GM21619 (cell line): ENCODE results near the gene AHCYL2.
"Not testable (repeated sequence)": the region's sequence is repeated elsewhere in the genome, so short reads cannot be mapped to it uniquely, and the experiment has no call there.

Experiments used
- ATAC-seq: cut with Tn5 transposase; IDR thresholded peaks from one replicate; pipeline ENCODE4 v1.9.1; 2021; ENCODE audit not compliant: unreplicated experiment

The AHCYL2 gene

DNA sequence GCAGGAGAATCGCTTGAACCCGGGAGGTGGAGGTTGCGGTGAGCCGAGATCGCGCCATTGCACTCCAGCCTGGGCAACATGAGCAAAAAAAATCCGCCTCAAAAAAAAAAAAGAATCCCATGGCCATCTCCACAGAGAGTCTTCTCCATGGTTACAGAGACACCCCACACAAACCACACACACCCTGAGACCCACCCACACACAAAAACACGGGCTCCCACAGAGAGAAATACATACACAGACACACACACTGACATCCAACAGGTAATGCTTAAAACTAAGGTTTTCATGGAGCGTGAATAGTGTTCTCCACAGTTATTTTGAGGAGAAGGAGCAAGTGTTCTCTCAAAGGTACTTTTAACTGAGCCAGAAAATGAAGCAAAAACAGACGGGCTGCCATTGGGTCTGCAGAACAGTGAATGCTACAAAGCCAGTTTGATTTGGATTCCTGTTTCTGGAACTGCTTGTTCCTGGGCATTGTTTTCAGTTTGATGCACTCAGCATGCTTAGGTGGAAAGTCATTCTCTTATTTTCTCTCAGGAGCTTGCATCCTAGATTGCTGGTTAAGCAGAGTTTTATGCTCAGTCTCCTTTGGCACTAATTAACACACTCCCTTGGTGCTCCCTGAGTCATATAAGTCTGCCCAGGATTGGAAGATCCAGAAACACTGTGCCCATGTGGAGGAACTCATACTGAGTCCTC lies 15.4 kb downstream of the AHCYL2 start:
- no peak for ATAC-seq

DNA sequence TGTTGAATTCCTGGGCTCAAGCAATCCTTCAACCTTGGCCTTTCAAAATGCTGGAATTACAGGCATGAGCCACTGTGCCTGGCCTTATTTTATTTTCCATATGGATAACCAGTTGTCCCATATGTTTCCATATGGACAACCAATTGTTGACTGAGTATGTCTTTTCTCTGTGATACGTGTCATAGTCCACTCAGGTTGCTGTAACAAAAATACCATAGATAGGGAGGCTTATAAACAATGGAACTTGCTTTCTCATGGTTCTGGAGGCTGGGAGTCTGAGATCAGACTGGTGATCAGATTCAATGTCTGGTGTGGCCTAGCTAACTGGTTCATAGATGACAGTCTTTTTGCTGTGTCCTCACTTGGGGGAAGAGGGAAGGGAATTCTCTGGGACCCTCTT lies 19.4 kb downstream of the AHCYL2 start:
- ATAC-seq, result no peak

DNA sequence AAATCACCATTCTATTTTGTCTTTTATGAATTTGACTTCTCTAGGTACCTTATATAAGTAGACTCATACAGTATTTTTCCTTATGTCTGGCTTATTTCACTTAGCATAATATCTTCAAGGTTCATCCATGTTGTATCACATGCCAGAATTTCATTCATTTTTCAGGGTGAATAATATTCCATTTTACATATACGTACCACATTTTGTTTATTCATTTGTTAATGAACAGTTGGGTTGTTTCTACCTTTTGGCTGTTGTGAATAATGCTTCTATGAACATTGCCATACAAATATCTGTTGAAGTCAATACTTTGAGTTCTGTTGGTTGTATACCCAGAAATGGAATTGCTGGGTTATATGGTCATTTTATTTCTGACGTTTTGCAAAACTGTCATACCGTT lies 20.7 kb downstream of the AHCYL2 start:
- no peak for ATAC-seq

DNA sequence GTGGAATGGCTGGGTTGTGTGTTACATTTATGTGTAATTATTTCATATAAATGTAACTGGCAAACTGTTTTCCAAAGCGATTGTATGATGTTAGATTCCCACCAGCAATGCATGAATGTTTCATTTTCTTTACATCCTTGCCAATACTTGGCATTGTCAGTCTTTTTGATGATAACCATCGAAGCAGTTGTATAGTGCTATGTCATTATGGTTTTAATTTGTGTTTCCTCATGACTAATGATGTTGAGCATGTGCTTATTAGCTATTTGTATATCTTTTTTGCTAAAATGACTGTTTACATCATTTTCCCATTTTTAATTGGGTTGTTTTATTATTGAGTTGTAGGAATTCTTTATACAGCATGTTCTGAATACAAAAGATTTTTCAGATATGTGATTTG lies 22.3 kb downstream of the AHCYL2 start:
- no peak for ATAC-seq

DNA sequence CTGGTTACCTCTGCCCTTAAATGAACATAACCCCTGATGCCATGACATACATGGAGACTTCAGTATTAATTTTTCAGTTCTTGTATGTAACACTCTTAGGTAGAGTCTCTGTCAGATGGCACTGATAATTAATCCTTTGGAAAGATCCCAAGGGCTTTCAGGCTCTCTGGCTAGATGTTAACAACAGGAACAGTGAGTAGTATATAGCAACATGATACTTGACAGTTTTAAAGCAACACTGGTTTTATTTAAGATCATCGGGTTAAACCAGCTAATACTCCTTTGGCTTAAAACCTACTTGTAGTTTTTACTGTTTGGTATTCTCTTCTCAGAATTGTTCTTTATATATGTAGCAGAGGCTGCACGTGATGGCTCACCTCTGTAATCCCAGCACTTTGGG lies 27.3 kb downstream of the AHCYL2 start:
- ATAC-seq, result no peak

DNA sequence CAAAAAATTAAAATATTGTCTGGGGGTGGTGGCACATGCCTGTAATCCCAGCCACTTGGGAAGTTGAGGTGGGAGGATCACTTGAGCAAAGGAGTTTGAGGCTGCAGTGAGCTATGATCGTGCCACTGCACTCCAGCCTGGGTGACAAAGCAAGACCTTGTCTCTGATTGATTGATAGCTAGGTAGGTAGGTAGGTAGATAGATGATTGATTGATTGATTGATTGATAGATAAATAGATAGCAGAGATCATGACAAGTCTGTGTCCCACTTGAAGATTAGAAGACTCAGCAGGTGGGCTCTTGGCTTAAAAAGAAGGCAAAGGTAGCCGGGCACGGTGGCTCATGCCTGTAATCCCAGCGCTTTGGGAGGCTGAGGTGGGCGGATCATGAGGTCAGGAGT lies 27.8 kb downstream of the AHCYL2 start:
- ATAC-seq, result not testable (repeated sequence)

DNA sequence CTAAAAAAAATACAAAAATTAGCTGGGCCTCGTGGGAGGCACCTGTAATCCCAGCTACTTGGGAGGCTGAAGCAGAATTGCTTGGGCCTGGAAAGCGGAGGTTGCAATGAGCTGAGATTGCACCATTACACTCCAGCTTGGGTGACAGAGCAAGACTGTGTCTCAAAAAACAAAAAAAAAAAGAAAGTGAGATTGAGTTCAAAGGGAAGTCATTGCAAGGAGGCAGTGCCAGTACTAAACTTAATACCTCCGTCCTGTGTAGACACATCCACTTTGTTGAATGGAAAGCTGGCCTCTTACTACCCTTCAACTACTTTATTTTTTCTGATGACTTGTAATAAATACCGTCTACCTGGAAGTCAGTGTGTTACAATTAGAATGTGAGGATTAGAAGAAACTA lies 31.0 kb downstream of the AHCYL2 start:
- ATAC-seq, result no peak

DNA sequence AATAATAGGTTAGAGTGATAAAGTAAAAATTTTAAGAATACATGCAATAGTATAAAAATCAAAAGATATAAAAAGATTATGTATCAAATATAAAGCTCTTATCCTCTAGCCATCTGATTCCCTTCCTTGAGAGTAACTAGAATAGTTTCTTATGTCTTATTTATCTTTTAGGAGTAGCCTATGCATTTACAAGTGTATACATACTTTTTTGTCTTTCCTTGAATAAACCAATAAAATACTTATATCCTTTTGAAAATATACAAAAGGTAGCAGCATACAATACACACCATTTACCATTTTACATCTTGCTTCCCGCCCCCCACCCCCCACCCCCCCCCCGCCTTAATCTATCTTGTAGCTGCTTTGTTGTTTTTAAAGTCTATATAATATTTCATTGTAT lies 31.4 kb downstream of the AHCYL2 start:
- no peak for ATAC-seq

DNA sequence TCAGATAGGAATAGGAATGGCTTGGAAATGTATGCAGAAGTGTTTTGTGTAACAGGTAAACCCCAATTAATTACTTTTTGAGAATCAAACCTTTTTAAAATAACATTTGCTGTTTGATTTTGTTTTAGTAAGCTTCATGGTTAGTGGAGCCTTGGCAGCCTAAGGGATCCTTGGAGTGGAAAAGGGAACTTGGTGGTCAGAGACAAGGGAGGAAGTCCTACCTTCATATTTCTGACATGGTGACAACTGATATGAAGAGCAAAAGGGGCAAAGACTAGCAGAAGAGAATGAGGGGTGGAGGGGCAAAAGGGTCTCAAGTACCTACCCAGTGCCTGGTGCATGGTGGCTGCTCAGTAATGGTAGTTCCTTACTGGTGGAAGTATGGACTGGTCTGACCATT lies 32.3 kb downstream of the AHCYL2 start:
- no peak for ATAC-seq

DNA sequence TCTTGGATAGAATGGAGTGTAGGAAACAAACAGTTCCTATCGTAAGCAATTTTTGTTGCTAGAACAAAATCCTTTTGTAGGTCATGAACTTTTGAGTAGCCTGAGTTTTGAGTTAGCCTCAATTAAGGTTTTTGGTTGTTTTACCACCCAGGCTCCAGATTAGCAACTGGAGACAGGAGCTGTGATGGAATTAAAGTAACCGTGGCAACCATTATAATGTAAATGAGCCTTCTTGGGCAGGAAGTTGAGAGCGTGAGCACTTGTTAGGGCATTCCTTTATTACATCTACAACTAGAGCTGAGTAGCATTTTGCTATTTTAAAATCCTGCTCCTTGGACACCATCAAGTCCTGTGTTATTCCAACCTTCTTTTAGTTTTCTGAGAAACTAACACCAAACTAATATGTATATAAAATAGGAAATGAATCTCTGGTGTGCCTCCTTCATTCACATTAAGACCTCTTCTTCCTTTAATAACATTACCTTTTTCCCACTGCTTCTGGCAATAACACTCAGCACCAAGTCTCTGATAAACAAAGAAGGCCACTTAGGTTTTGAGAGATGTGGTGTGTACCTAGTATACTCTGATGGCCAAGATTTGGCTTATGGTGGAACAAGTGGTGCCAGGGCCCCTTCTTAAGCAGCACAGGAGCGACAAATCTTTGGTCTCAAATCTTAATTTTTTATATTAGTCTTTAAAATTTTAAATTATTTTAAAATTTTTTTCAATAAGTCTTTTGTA lies 34.0 kb downstream of the AHCYL2 start:
- no peak for ATAC-seq

DNA sequence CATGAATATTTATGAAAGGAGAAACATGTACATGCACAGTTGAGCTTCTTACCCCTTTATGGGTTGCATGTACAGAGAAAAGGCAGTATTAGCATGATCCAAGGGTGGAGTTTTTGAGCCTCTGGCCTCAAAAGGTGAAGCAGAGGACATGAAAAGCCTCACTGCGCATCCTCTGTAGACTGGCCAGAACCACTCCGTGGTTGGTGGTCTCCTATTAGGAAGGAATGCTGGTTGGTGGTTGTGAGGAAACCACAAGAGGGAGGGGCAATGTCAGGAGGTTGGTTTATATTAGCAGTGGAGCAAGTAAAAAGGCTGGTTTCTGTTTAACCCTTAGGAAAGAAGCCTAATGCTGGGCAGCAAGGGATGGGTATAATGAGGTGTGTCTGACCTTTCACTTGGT lies 37.5 kb downstream of the AHCYL2 start:
- ATAC-seq, result no peak

DNA sequence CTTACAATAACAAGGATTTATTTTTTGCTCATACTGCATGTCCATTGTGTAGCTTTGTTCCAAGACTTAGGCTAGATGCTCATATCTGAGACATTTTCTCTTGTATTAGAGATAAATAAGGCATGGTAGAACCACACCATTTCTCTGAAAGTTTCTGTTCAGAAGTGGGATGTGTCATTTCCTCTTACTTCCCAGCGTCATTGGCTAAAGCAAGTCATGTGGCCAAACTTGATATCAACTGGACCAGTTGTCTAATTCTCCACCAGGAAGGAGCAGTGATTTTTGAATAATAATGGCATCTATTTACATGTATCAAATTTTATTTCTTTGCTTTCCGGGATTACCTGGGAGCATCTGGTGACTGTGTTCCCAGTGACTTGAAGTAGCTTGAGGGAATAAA lies 38.3 kb downstream of the AHCYL2 start:
- no peak for ATAC-seq

DNA sequence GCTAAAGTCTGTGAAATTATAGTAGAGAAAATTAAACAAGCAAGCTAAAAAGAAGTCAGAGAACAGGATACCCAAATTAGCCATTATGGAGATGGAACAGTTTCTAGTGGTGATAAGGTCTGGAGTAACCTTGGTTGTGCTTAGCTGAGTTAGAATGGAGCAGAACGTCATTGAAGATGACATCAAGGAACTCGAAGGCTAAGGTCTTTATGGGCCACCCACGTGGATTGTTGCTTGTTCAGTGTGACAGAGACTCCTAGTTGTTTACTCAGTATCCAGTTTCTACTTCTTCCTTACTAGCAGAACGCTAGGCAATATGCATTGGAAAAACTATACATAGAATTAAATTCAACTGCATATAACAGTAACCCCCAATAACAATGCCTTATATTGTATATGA lies 39.7 kb downstream of the AHCYL2 start:
- no peak for ATAC-seq

DNA sequence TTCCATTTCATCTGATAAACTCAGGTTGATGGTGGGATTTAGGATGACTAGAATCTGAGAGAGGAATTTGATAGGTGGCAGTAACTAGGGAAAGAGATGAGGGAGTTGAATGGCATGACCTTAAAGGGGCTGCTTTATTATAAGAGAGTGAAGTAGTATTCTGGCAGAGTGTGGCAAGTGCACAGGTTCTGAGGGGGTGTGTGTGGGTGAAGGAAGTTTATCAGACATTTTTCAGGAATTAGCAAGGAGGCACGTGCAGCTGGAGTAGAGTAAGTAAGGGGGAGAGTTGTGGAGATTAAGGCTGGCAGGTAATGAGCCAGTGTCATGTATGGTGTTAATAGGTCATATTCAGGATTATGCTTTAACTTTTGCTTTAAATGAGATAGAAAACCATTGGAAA lies 40.5 kb downstream of the AHCYL2 start:
- ATAC-seq, result no peak

DNA sequence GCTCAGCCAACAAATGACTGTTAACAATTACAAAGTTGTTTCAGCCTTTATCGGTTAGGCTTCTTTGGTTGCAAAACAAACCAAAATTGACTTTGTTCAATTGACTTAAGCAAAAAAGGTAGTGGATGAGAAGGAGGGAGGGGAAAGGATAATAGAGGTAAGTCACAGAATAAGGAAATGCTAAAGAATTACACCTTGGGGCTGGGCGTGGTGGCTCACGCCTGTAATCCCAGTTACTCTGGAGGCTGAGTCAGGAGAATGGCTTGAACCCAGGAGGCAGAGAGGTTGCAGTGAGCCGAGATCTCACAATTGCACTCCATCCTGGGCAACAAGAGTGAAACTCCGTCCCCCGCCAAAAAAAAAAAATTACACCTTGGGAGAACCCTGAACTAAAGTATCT lies 41.4 kb downstream of the AHCYL2 start:
- ATAC-seq, result no peak

DNA sequence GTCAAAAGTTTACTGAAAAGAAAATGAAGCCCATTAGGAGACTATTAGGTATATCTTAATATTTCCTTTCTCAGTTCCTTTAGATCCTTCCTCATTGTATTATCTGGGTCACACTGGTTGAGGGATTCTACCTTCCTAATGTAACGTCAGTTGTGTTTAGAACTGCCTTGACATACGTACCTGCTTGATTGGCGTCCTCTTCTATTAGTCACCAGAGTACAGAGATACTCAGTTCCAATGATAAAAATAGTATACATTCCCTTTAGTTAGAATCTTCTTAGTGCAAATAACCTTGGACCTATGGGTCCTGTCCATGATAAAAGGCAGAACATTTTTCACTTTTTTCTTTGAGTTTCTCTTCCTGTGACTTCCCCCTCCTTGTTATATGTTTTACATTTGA lies 45.2 kb downstream of the AHCYL2 start:
- no peak for ATAC-seq

DNA sequence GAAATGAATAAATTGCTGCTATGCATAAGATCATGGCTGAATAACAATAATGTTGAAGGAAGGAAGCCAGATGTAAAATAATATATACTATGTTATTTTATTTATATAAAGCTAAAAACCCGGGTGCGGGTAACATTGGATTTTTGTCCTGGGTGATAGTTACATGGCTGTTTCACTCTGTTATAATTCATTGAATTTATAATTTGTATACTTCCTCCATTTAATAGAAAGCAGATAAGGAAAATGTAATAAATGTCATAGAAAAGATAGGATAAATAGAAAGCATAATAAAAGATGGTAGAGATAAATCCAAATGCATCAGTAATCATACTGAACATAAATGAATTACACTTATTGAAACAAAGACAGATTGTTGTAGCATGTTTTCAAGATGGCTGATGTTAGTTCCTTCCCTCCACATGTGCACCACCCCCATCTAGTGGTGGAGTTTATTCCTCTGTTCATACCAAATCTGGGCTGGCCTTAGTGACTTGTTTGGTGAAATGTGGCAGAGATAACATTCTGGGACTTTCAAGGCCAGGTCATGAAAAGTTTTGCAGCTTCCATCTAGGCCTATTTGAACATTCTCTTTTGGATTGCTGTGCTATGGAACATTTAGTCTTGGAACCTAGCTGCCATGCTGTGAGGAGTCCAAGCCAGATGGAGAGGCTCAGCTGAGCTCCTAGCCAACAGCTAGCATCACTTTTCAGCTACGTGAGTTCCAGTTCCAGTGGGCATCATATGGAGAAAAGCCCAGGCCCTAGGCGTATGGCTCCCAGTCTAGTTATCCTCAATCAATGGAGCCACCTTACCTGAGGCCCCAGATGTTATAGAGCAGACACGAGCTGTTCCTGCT lies 46.9 kb downstream of the AHCYL2 start:
- peak; percentile 65 for ATAC-seq

DNA sequence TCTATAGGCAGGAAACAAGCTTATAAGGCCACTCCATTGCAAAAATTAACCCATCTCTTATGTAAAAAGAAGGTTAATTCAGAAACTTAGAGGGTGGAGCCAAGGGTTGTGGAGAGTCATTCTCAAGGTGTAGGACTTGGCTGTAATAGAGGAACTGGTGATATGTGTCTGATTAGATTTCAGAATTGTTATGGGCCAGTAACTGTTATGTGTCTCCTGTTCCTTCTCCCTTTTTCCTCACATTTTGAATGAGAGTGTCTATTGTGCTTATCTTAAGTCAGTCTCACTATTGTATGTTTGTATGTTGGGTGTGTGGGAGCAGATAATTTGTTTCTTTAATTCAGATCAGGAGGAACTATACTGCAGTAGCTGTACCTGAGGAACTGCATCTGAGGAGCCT lies 49.1 kb downstream of the AHCYL2 start:
- no peak for ATAC-seq

DNA sequence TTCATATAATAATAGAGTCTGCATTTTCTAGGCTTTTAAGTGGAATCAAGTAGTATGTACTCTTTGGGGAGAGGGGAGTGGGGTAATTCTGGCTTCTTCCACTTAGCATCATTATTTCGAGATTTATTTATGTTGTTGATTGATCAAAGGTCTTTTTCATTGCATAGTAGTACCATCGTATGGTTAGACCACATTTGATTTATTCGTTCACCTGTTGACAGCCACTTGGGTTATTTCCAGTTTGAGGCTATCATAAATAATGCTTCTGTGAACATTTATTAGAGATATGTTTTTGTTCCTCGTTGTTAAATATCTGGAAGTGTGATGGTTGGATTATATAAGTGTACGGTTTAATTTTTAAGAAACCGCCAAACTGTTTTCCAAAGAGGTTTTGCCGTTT lies 52.8 kb downstream of the AHCYL2 start:
- no peak for ATAC-seq

DNA sequence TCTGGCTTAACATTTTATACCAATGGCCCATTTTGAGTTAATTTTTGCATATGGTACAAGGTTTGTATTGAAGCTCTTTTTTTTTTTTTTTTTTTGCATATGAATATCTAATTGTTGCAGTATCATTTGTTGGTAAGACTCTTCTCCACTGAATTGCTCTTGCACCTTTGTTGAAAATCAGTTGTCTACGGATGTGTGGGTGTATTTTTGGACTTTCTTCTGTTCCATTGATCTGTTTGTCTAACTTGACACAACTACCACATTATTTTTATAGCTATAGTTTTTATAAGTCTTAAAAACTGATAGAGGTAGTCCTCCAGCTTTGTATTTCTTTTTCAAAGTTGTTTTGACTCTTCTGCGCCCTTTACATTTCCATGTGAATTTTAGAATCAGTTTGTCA lies 53.9 kb downstream of the AHCYL2 start:
- ATAC-seq, result no peak

DNA sequence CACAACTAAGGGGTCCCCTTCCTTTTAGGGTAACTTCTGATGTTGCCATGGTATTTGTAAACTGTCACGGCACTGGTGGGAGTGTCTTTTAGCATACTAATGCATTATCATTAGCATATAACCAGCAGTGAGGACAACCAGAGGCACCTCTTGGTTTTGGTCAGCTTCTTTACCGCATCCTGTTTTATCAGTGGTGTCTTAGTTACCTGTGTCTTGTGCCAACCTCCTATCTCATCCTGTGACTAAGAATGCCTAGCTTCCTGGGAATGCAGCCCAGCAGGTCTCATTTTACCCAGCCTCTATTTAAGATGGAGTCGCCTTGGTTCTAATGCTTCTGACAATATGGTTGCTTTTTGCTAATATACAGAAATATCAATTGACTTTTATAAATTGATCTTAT lies 54.9 kb downstream of the AHCYL2 start:
- no peak for ATAC-seq

DNA sequence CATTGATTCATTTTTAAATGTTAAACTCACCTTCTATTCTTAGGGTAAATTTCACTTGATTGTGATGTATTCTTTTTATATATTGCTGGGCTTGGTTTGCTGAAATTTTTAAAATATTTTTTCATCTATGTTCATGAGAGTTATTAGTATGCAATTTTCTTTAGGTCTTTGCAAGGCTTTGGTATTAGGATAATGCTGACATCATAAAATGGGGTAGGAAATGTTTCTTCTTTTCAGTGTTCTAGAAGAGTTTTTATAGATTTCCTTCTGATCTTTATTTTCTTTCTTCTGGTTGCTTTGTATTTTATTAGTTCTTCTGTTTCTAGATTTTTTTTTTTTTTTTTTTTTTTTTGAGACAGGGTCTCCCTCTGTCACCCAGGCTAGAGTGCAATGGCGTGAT lies 56.3 kb downstream of the AHCYL2 start:
- ATAC-seq, result no peak
